Adipocyte (in vitro differentiated cells): ENCODE measurements around the gene LRRK2.
"Not testable (repeated sequence)": the region's sequence is repeated elsewhere in the genome, so short reads cannot be mapped to it uniquely, and the experiment has no call there.

ENCODE experiments used
- DNase-seq: peaks from one replicate; pipeline ENCODE4 v3.0.0-alpha.2; 2015; ENCODE audit warnings: low read depth
- H3K27me3 ChIP-seq: replicated peaks from 2 replicates; pipeline ENCODE4 v1.7.0; 2013; ENCODE audit warnings: mild to moderate bottlenecking, low read length, moderate library complexity; ENCODE audit not compliant: control insufficient read depth, insufficient read depth
- H3K36me3 ChIP-seq: 2 replicates; pipeline ENCODE4 v1.7.0; 2013; ENCODE audit warnings: low read length, mild to moderate bottlenecking, moderate library complexity; ENCODE audit not compliant: control insufficient read depth, insufficient read depth, severe bottlenecking
- H3K4me1 ChIP-seq: 2 replicates; pipeline ENCODE4 v1.7.0; 2013; ENCODE audit warnings: mild to moderate bottlenecking, low read length, moderate library complexity; ENCODE audit not compliant: control insufficient read depth, insufficient read depth
- H3K4me3 ChIP-seq: 2 replicates; pipeline ENCODE4 v1.7.0; 2013; ENCODE audit warnings: mild to moderate bottlenecking, low read length, moderate library complexity
- H3K9ac ChIP-seq: 2 replicates; pipeline ENCODE4 v1.7.0; 2013; ENCODE audit warnings: mild to moderate bottlenecking, low read length, moderate library complexity
- H3K9me3 ChIP-seq: 2 replicates; pipeline ENCODE4 v1.7.0; 2013; ENCODE audit warnings: mild to moderate bottlenecking, low read length, moderate library complexity; ENCODE audit not compliant: control insufficient read depth

The LRRK2 gene

GRCh38 chr12:40194846-40195245 is 30.0 kb upstream of the LRRK2 start:
- H3K9me3 ChIP-seq, result peaks cover 5% of the 10 kb centered on the region
- no peak overlapping the region for H3K4me3 ChIP-seq
- DNase-seq, result no peak
- no peak overlapping the region for H3K9ac ChIP-seq
- H3K4me1 ChIP-seq, result no peaks in the 10 kb centered on the region
- H3K36me3 ChIP-seq, result no peaks in the 10 kb centered on the region
- H3K27me3 ChIP-seq, result no peaks in the 10 kb centered on the region

- Histone ChIP-seq H3K4me3 (no peak overlapping the region), H3K4me1 (no peaks in the 10 kb centered on the region), H3K9ac (no peak overlapping the region), H3K9me3 (no peaks in the 10 kb centered on the region), H3K27me3 (no peaks in the 10 kb centered on the region), H3K36me3 (no peaks in the 10 kb centered on the region)
- no peak for DNase-seq
Observed at GRCh38 chr12:40197590-40197989, 27.2 kb upstream of the LRRK2 start.

GRCh38 chr12:40198601-40199000 is 26.2 kb upstream of the LRRK2 start:
- Histone ChIP-seq H3K9me3 (no peaks in the 10 kb centered on the region), H3K27me3 (no peaks in the 10 kb centered on the region), H3K4me1 (no peaks in the 10 kb centered on the region), H3K9ac (no peak overlapping the region), H3K36me3 (no peaks in the 10 kb centered on the region), H3K4me3 (no peak overlapping the region)
- no peak for DNase-seq

GRCh38 chr12:40202095-40203059 is 22.4 kb upstream of the LRRK2 start:
- no peak for DNase-seq
- H3K27me3 ChIP-seq, result no peaks in the 10 kb centered on the region
- H3K9me3 ChIP-seq, result no peaks in the 10 kb centered on the region

GRCh38 chr12:40203060-40203430 is 21.8 kb upstream of the LRRK2 start:
- no peaks in the 10 kb centered on the region for H3K9me3 ChIP-seq
- no peak for DNase-seq
- no peaks in the 10 kb centered on the region for H3K27me3 ChIP-seq
- H3K4me1 ChIP-seq, result no peaks in the 10 kb centered on the region
- H3K9ac ChIP-seq, result no peak overlapping the region
- H3K4me3 ChIP-seq, result no peak overlapping the region
- no peaks in the 10 kb centered on the region for H3K36me3 ChIP-seq

More at GRCh38 chr12:40202095-40203059, 22.4 kb upstream of the LRRK2 start:
- H3K36me3 ChIP-seq, result no peaks in the 10 kb centered on the region
- no peaks in the 10 kb centered on the region for H3K4me1 ChIP-seq
- H3K4me3 ChIP-seq, result no peak overlapping the region
- H3K9ac ChIP-seq, result no peak overlapping the region

GRCh38 chr12:40204337-40204736 is 20.5 kb upstream of the LRRK2 start:
- Histone ChIP-seq H3K9me3 (no peaks in the 10 kb centered on the region), H3K4me3 (no peak overlapping the region), H3K27me3 (no peaks in the 10 kb centered on the region)

GRCh38 chr12:40207551-40207950 is 17.2 kb upstream of the LRRK2 start:
- H3K4me3 ChIP-seq, result no peak overlapping the region
- no peaks in the 10 kb centered on the region for H3K36me3 ChIP-seq
- no peak overlapping the region for H3K9ac ChIP-seq
- DNase-seq, result no peak
- no peaks in the 10 kb centered on the region for H3K27me3 ChIP-seq
- peaks cover 5% of the 10 kb centered on the region for H3K9me3 ChIP-seq
- no peaks in the 10 kb centered on the region for H3K4me1 ChIP-seq

More at GRCh38 chr12:40204337-40204736, 20.5 kb upstream of the LRRK2 start:
- no peak overlapping the region for H3K9ac ChIP-seq
- H3K4me1 ChIP-seq, result no peaks in the 10 kb centered on the region
- no peak for DNase-seq
- H3K36me3 ChIP-seq, result no peaks in the 10 kb centered on the region

GRCh38 chr12:40208707-40209446 is 15.9 kb upstream of the LRRK2 start:
- peaks cover 7% of the 10 kb centered on the region for H3K9me3 ChIP-seq
- no peak for DNase-seq
- H3K4me1 ChIP-seq, result no peaks in the 10 kb centered on the region
- H3K36me3 ChIP-seq, result no peaks in the 10 kb centered on the region
- H3K9ac ChIP-seq, result no peak overlapping the region
- no peaks in the 10 kb centered on the region for H3K27me3 ChIP-seq
- no peak overlapping the region for H3K4me3 ChIP-seq

GRCh38 chr12:40209886-40210285 is 14.9 kb upstream of the LRRK2 start:
- Histone ChIP-seq H3K9me3 (peaks cover 7% of the 10 kb centered on the region), H3K9ac (no peak overlapping the region), H3K4me1 (no peaks in the 10 kb centered on the region), H3K27me3 (no peaks in the 10 kb centered on the region), H3K4me3 (no peak overlapping the region), H3K36me3 (no peaks in the 10 kb centered on the region)
- DNase-seq, result no peak

GRCh38 chr12:40211186-40211585 is 13.6 kb upstream of the LRRK2 start:
- not testable (repeated sequence) for H3K9me3 ChIP-seq, H3K4me3 ChIP-seq, H3K36me3 ChIP-seq, H3K9ac ChIP-seq, H3K27me3 ChIP-seq, H3K4me1 ChIP-seq, DNase-seq

- Histone ChIP-seq H3K4me3 (no peak overlapping the region), H3K4me1 (peaks cover 15% of the 10 kb centered on the region), H3K9me3 (peaks cover 7% of the 10 kb centered on the region), H3K36me3 (no peaks in the 10 kb centered on the region), H3K9ac (no peak overlapping the region), H3K27me3 (no peaks in the 10 kb centered on the region)
- DNase-seq, result no peak
Observed at GRCh38 chr12:40212566-40212965, 12.2 kb upstream of the LRRK2 start.
